ENCODE results near the gene HVCN1.

Gene HVCN1

DNA sequence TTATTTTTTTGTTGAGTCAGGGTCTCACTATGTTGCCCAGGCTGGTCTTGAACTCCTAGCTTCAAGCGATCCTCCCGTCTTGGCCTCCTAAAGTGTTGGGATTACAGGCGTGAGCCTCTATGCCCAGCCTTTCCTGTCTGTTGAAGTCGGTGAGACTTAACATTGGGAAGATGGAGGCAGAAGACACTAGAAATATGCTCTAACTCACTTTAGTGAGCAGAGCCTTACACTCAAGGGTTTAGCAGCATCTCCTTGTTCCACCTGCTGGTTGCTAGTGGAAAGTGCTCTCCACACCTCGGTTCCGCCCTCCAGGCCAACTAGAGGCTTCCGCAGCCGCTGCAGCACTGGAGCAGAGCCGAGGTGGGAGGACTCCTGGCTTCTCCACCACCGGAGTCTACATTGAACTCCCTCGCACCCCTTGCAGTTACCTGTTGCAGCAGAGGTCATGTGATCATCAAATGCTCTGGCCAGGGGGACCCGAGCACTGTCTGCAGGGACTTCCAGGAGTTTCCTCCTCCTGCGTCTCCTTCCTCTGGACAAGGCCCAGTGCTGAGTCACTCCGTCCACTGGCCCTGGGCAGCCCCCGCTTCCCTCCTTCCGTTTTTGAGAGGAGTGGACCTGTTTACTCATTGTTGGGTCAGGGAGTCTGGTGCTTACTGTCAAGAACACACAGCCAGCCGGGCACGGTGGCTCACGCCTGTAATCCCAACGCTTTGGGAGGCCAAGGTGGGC is 9.4 kb upstream of the HVCN1 start:
- peak; percentile 14 for DNase-seq

- no peak for DNase-seq
These were observed 8.3 kb upstream of the HVCN1 start for GRCh38 chr12:110697236-110697635.

GRCh38 chr12:110696283-110696682 is 7.4 kb upstream of the HVCN1 start:
- no peak for DNase-seq

DNA sequence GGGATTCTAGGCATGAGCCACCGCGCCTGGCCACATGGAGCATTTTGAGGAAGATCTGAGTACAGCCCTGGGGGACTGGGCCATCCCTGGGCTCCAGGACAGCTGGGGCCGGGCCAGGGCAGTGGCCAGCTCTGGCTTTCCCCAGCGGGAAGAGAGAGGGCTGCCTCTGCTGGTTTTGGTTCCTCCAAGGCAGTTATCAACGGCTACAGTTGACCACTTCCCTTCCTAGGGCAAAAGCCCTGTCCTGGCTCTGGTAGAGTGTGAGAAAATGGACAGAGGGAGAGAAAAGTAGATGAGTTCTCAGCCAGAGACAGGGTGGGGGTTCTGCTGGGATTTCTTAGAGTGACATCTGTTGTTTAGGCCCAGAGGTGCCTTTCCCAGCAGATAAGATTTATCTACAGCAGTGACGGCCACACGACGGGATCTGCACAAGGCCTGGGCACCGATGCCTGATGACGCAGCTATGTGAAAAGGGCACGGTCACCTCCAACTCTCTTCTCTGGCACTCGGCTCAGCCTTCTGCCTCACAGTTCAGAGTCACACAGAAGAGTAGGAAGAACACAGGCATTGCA is 5.5 kb upstream of the HVCN1 start:
- DNase-seq = no peak

DNA sequence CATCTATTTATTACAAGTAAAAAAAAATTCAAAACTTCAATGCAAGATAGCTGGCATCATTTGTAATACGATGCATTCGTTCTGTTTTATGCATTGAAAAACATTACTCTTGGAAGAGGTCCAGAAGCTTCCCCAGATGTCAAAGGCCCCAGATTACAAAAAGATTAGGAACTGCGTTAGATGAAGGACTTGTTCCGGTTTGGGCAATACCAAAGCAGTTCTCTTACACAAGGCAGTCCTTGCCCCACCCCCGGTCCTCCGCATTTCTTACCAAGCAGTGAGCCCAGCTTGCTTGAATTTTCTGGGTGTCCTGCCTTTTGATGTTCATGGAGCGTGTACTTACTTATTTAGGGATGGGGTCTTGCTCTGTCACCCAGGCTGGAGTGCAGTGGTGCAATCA is 4.8 kb upstream of the HVCN1 start:
- peak; percentile 29 for DNase-seq

GRCh38 chr12:110690127-110690430 is 1.2 kb upstream of the HVCN1 start:
- no peak for DNase-seq

GRCh38 chr12:110689281-110690126 is 589 bp upstream of the HVCN1 start:
- no peak for DNase-seq

DNA sequence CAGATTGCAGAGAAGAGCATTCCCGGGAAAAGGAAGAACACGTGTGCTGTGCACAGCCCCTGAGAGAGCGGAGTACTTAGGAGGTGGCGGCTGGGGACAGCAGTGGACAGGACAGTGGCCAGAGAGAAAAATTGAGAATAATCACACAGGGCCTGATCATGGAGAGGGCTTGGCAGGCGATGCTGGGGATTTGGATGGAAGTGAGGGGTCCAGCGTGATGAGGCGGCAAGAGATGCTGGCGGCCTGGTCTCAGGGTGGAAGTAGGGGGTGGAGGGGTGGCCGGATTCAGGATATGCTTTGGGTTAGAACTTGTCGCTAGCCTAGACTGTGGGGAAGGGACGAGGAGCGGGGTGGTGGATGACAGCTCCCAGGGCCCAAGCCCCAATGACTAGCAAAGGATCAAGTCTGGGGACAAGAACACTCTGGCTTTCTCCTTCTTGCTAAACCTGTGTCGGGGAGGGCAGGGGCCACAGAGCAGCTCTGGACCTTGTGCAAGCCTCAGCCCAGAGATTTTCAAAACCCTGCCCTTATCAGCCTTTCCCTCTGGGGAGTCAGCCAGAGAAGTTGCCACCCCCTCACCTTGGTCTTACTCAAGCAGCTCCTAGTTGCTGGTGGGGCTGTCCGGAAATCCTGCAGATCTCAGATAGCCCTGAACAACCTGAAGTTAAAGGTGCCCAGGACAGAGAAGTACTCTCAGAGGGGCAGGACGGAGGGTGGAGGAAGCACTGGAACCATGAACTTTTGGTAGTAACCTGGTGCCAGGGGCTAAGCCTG is 1.3 kb downstream of the HVCN1 start:
- DNase-seq = no peak

DNA sequence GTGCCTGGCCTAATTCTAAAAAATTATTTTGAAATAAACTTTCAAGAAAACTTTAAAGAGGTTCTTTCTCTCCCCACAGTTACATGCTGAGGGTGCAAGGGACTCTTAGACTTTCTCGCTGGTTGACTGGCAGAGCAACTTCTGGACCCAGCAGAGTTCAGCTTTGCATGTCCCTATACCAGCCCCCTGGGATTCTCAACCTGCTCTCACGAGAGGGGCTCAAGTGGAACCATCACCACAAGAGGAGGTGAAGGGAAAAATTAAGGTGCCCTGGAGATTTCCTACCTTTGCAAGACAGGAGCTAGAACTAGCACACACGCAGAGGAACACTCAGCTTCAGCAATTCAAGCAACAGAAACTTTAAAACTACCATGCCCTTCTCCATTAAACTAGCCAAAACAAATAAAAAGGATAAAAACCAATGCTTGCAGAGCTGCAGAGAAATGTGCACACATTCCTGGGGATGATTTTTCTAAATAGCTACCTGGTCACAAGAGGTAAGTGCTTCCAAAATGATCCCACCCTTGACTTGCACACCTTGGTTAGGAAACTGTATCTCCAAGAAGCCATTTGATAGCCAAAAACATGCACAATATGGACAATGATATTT is 2.5 kb downstream of the HVCN1 start:
- no peak for DNase-seq

DNA sequence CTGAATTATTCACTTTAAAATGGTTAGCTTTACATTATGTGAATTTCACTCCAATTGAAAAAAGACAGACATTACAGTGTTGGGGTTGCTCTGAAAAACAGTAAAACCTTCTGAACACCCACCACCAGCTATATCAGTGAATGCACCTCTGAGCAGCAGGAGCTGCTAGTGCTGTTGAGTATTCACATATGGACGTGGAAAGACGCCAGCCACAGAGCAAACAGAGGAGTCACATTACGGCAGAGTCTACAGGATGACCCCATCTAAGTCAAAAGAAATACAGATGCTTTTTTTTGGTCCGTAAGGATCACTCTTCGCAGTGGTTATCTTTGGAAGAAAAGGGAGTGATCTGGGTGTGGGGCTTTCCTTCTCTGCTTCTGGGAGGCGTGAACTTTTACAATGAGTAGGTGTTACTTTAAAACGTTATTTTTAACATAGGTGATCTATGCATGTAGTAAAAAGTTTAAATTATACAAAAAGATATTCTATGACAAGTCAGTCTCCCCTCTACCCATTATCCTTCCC is 4.5 kb downstream of the HVCN1 start:
- peak; percentile 88 for DNase-seq

DNA sequence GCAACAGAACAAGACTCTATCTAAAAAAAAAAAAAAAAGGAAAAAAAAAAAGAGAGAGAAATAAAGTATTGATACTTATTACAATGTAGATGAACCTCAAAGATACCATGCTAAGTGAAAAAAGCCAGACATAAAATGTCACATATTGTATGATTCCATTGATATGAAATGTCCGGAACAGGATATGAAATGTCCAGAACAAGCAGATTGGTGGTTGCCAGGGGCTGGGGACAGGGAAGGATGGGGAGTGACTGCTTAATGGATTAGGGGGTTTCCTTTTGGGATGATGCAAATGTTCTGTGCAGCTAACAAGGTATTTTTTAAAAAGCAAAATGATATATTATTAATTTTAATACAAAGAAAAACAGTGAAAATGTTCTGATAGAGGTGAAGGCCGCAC is 5.0 kb downstream of the HVCN1 start:
- DNase-seq = no peak

GRCh38 chr12:110680032-110680431 is 8.9 kb downstream of the HVCN1 start:
- no peak for DNase-seq

- DNase-seq = no peak
These were observed 9.7 kb downstream of the HVCN1 start for GRCh38 chr12:110679201-110679600.

GRCh38 chr12:110677982-110678381 is 10.9 kb downstream of the HVCN1 start:
- DNase-seq = no peak

DNA sequence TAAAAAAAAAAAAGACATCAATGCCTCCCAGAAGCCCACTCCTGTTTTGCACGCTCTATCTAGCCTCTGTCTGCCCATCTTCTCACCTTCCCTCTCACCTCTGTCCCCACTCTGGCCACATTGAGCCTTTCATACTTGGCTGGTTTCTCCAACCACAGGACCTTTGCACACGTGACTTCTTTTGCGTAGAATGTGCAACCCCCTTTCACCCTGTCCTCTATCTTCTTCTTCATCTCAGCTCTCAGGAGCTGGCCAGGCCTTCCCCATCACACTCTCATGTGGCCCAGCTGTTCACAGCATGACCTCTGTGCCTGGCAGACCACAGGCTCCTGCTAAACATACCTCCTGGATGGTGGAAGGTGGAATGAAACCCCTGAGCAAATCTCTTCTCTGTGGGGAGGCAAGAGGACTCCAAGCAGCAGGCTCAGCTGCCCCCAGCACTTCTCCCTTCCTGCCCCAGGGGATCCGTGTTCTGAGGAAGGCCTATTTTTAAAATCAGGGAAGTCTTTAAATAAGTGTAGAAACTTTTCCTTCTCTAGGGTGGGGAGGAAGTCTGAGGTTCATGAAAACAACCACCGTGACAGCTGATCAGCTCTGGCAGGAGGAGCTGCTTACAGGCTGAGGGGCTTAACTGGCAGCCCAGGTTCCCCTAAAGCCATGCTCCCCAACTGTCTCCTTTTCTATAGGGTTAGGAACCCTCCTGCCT is 11.6 kb downstream of the HVCN1 start:
- no peak for DNase-seq

DNA sequence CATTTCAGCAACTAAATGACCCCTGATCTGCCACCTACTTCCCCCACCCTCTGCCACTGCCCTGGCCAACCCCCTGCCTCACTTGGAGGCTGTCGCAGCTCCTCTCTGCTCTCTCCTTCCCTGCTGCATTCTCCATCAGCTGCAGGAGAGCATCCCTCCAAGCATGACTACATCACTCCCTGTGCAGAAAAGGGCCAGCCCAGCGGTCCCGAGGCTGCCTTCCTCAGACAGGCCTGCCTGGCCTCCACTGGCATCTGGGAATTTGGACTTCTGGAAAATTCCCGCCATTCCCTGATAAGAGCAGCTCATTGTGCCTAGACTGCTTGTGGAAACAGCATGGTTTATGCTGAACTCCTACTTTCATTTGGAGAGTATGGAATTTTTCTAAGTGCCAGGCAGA is 12.7 kb downstream of the HVCN1 start:
- DNase-seq = no peak

GRCh38 chr12:110670161-110670701 is 18.7 kb downstream of the HVCN1 start:
- no peak for DNase-seq

GRCh38 chr12:110669193-110669502 is 19.8 kb downstream of the HVCN1 start:
- DNase-seq = no peak

GRCh38 chr12:110668480-110669192 is 20.3 kb downstream of the HVCN1 start:
- no peak for DNase-seq

DNA sequence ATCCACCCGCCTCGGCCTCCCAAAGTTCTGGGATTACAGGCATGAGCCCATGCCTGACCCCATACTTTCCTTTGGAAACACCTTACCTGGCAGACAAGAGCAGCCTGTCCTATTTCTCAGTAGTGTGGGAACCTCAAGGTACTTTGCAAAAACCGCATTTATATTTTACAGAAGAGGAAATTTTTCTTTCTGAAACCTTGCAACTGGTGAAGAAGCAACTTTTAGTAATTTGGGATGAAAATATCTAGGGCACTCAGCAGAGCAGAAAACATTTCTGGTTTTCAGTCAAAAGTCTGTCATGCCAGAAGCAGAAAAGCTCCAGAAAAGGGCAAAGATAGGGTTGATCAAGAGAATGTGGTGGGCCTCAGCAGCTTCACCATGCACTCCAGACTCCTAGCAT is 21.2 kb downstream of the HVCN1 start:
- no peak for DNase-seq

GRCh38 chr12:110666892-110667291 is 22.0 kb downstream of the HVCN1 start:
- no peak for DNase-seq
